Peyer's patch (tissue), 4 donors: ENCODE data around the gene MBD1. TPM values are rescaled to one million over a fixed set of nuclear protein-coding genes. Genes with fewer than 3 reads are reported as not detected.

Source experiments
- DNase-seq, 3 donors: peaks; one replicate each; pipeline ENCODE4 v3.0.0-alpha.2; 2017 to 2019
- H3K27ac ChIP-seq, 4 donors: fragments of 200-600 bp; sonication (generic); one replicate each; pipeline ENCODE4 v1.5.1; 2016 to 2019
- H3K27me3 ChIP-seq, 2 donors: fragments of 200-600 bp; sonication (generic); one replicate each; pipeline ENCODE4 v1.5.1; 2019
- H3K36me3 ChIP-seq, 3 donors: fragments of 200-600 bp; sonication (generic); one replicate each; pipeline ENCODE4 v1.5.1; 2016 to 2019
- H3K4me1 ChIP-seq, 4 donors: fragments of 200-600 bp; sonication (generic); one replicate each; pipeline ENCODE4 v1.5.1; 2016 to 2019
- H3K4me3 ChIP-seq, 4 donors: fragments of 200-600 bp; sonication (generic); 1 replicate in 3 of 4; 2 replicates in 1 of 4; pipeline ENCODE4 v1.5.1; 2016 to 2019; ENCODE audit warnings: mild to moderate bottlenecking in 1 of 4
- H3K9me3 ChIP-seq, 4 donors: fragments of 200-600 bp; sonication (generic); one replicate each; pipeline ENCODE4 v1.5.1; 2016 to 2019; ENCODE audit warnings: mild to moderate bottlenecking in 1 of 4
- POLR2A ChIP-seq, 2 donors: fragments of 450-650 bp; IDR thresholded peaks; one replicate each; pipeline ENCODE4 v1.5.1; 2017; ENCODE audit warnings: antibody characterized with exemption in 2 of 2, mild to moderate bottlenecking in 2 of 2, moderate library complexity in 2 of 2
- total RNA-seq, 4 donors: library from RNA; depleted of rRNA; stranded (reverse); fragments of >200 nt; gene quantifications; one replicate each; pipeline ENCODE4 v1.1.0, GENCODE V29; 2016
- TF ChIP-seq, protein P1 (sequence below), 6 experiments: fragments of 450-650 bp in 4 of 6; fragments of 200-600 bp in 2 of 6; sonication (generic) in 1 of 6; IDR thresholded peaks; one replicate each; pipeline ENCODE4 v1.5.1; 2017 to 2019; ENCODE audit warnings: antibody characterized with exemption in 6 of 6, mild to moderate bottlenecking in 3 of 6, moderate library complexity in 1 of 6

MBD1 gene
- total RNA-seq, 4 donors from 2014 or later: 85.1 to 168 (median 115) TPM

DNA sequence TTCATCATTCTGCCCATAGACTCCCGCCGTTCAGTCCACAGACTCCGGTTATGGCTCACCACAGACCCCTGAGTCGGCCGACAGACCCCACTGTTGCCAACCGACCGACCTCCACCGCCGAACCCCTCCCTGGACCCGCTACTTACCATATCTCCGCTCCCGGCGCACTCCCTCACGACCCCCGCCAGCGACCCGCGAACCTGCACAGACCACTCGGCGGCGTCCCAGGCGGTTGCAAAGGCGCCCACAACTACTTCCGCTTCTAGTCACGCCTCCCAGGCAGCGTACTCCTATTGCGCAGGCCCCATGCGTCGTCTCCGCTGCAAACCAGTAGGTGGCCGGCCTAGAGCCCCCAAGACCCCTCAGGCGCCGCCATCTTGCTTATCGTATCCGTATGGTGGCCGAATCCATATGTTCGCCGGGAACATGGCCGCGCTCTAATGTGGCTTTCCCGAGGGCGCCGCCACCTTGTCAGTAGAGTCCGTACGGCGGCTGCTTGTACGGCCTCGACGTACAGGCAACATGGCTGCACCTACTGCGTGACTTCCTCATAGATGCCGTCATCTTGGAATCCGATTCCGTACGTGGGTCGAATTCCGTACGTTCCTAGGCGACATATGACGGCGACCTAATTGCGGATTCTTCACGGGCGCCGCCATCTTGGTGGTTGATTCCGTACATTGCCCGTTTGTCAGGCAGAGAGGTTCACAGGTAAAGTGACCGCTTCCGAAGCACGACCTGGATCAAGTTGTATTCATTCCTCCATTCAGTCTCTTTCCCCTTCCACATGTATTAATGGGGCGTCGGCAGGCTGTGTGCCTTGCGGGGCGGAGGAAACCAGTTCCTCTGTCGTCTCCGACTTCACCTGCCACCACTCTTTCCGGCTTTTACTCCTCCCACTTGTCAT lies 6.4 kb upstream of the MBD1 start, which contains the start of gene CXXC1:
Gene CXXC1, minus strand, starts transcription at position 252 of the 907 bp plus-strand sequence. Its CDS starts 103 bp downstream, at position 149.
- peak; percentile 97 to 99 (median 99) for DNase-seq
- H3K36me3 ChIP-seq: peaks cover 0 to 30% (median 0%) of the 10 kb centered on the region in 3 donors

DNA sequence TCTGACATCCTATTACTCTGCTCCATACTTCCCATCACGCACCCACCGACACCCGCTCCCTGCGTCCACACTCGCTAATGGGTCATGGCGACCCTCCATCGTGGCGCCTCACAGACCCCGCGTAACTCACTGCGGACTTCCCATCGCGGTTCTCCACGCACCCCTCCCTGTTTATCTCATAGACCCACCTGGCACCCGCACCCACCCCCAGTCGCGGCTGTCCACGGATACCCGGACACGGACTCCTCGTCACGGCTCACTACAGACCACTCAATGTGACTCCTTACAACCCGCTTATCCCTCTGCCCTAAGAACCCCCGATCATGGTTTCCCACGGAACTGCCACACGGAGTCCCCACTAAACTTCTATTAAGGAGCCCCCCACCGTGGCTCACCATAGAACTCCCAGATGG lies 5.7 kb upstream of the MBD1 start:
- peak in 1 of 3 donors; percentile 60 for DNase-seq
- no peak for TF ChIP-seq POLR2A (IDR thresholded peaks at IDR 0.05)
- TF ChIP-seq, protein P1, sequence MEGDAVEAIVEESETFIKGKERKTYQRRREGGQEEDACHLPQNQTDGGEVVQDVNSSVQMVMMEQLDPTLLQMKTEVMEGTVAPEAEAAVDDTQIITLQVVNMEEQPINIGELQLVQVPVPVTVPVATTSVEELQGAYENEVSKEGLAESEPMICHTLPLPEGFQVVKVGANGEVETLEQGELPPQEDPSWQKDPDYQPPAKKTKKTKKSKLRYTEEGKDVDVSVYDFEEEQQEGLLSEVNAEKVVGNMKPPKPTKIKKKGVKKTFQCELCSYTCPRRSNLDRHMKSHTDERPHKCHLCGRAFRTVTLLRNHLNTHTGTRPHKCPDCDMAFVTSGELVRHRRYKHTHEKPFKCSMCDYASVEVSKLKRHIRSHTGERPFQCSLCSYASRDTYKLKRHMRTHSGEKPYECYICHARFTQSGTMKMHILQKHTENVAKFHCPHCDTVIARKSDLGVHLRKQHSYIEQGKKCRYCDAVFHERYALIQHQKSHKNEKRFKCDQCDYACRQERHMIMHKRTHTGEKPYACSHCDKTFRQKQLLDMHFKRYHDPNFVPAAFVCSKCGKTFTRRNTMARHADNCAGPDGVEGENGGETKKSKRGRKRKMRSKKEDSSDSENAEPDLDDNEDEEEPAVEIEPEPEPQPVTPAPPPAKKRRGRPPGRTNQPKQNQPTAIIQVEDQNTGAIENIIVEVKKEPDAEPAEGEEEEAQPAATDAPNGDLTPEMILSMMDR (IDR thresholded peaks at IDR 0.05): no peak
- Histone ChIP-seq H3K36me3 (peaks cover 0 to 34% (median 0%) of the 10 kb centered on the region in 3 donors), H3K4me1 (peaks cover 0 to 19% (median 0%) of the 10 kb centered on the region in 4 donors), H3K27ac (peak overlapping the region; percentile 82 to 92 (median 84)), H3K4me3 (peak overlapping the region; percentile 46 to 87 (median 70)), H3K9me3 (no peaks in the 10 kb centered on the region), H3K27me3 (no peaks in the 10 kb centered on the region)

More for the DNA sequence above, 6.4 kb upstream of the MBD1 start, which contains the start of gene CXXC1:
- peak within 1 kb of the TSS; percentile 82 to 92 (median 84) for H3K27ac ChIP-seq
- H3K4me1 ChIP-seq: peaks cover 0 to 15% (median 0%) of the 10 kb centered on the region in 4 donors
- H3K4me3 ChIP-seq: peak within 1 kb of the TSS; percentile 46 to 87 (median 70)
- peak; percentile 34 to 36 for TF ChIP-seq POLR2A (IDR thresholded peaks at IDR 0.05)
- TF ChIP-seq, protein P1 (IDR thresholded peaks at IDR 0.05): peak; percentile 55 to 83 (median 68)
- no peaks in the 10 kb centered on the region for H3K27me3 ChIP-seq
- no peaks in the 10 kb centered on the region for H3K9me3 ChIP-seq

DNA sequence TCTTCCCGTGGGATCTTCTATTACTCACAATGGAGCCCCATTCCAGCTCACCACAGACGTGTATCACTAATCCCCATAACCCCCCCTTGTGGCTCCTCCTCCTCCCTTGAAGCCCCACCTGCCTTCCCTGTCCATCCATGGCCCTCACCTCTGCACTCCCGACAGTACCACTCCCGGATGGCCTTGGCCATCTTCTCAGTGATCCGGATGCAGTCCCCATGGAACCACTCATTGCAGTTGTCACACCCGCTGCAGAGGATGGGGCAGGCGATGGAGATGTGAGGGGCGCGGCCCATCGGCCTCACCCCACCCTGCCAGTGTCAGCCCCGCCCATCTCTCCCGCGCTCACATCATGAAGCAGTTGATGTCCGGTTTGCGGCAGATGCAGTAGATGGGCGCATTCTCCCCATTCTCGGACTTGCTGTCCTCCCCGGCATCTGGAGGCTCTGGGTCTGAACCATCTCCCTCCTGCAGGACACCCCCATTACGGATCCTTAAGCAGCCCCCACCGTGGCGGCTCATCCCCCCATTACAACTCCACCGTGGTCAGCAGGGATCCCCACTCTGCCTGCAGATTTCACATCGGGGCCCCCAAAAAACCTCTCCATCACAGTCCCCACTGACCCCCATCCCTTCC lies 5.2 kb upstream of the MBD1 start:
- Histone ChIP-seq H3K4me3 (peak overlapping the region; percentile 46 to 87 (median 70)), H3K27ac (peak overlapping the region; percentile 82 to 92 (median 84)), H3K4me1 (peaks cover 0 to 21% (median 0%) of the 10 kb centered on the region in 4 donors), H3K36me3 (peaks cover 0 to 34% (median 0%) of the 10 kb centered on the region in 3 donors), H3K9me3 (no peaks in the 10 kb centered on the region), H3K27me3 (no peaks in the 10 kb centered on the region)
- peak; percentile 58 to 72 (median 68) for DNase-seq
- TF ChIP-seq, protein P1 (IDR thresholded peaks at IDR 0.05): no peak
- no peak for TF ChIP-seq POLR2A (IDR thresholded peaks at IDR 0.05)

DNA sequence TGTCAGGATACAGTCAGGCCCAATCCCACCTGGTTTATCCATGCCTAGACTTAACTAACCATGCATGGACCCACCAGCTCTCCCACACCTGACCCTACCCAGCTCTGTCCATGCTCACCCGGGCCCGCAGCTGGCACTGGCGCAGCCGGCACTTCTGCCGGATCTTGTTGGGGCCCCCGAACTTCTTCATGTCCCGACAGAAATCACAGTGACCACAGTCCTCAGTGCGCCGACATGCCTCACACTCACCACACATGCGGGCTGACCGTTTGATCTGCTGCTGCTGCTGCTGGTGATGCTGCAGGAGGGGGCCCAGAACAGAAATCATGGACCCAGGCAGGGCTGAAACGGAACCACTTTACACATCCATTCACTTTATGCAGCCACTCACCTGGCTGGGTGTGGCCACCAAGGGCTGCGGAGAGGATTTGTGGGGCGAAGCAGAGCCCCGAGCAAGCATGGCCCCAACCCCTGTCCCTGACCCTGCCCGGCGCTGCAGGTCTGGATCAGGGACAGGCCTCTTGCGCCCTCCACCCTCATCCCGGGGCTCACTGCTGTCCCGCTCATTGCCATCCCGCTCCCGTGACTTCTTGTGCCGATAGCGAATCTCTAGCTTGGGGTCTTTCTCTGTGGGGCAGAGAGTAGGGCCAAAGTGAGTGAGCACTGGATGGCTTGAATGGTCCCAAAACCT lies 4.5 kb upstream of the MBD1 start:
- H3K9me3 ChIP-seq: no peaks in the 10 kb centered on the region
- DNase-seq: peak in 1 of 3 donors; percentile 42
- no peak overlapping the region for H3K27ac ChIP-seq
- no peak for TF ChIP-seq POLR2A (IDR thresholded peaks at IDR 0.05)
- TF ChIP-seq, protein P1 (IDR thresholded peaks at IDR 0.05): no peak
- H3K4me1 ChIP-seq: peaks cover 0 to 21% (median 0%) of the 10 kb centered on the region in 4 donors
- peaks cover 0 to 34% (median 0%) of the 10 kb centered on the region in 3 donors for H3K36me3 ChIP-seq
- H3K27me3 ChIP-seq: no peaks in the 10 kb centered on the region
- H3K4me3 ChIP-seq: no peak overlapping the region

DNA sequence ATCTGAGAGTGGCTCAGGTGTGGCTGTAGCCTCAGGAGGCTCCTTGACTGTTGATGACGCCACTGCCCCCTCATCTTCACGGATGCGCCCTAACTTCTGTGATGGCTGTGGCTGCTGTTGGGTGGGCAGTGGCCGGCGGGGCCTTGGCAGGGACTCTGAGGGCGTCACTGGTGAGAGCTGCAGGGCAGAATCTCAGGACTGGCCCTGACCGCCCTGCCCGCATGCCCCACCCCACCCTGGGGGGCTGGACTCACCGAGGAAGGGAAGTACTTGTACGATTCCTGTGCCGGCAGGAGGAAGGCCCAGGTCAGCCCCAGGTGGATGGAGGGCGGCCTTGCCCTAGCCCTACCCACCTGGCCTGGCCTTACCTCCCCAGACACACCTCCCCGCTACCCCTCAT lies 3.7 kb upstream of the MBD1 start:
- H3K9me3 ChIP-seq: no peaks in the 10 kb centered on the region
- H3K27ac ChIP-seq: no peak overlapping the region
- TF ChIP-seq POLR2A (IDR thresholded peaks at IDR 0.05): no peak
- TF ChIP-seq, protein P1 (IDR thresholded peaks at IDR 0.05): no peak
- H3K4me1 ChIP-seq: peaks cover 0 to 27% (median 5%) of the 10 kb centered on the region in 4 donors
- H3K4me3 ChIP-seq: no peak overlapping the region
- H3K27me3 ChIP-seq: no peaks in the 10 kb centered on the region
- DNase-seq: no peak
- peaks cover 0 to 34% (median 0%) of the 10 kb centered on the region in 3 donors for H3K36me3 ChIP-seq
